Panc1 (cell line): Measurements from ENCODE around the gene VPS51. TPM values are rescaled to one million over a fixed set of nuclear protein-coding genes. Genes with fewer than 3 reads are reported as not detected.
A peak's percentile ranks its signal among the peaks of the same experiment; 100 is the strongest.

Source experiments
- ATAC-seq: fragments of 200-7000 bp; cut with Tn5 transposase; 2 replicates; pipeline ENCODE4 v1.9.1; 2020; ENCODE audit warnings: mild to moderate bottlenecking, moderate library complexity
- BruUV-seq: library from RNA; stranded (reverse); fragments of 400-500 nt; replicated peaks from 2 replicates; lab custom pipeline; 2021; lab: Mats Ljungman, UMichigan
- CTCF ChIA-PET: fragments of 300-600 bp; sonication (Branson Sonifier 250); formaldehyde crosslinking; loops from one replicate; lab custom pipeline; 2022; ENCODE audit warnings: antibody characterized with exemption; lab: Charles Lee
- POLR2A ChIA-PET: fragments of 300-600 bp; sonication (Branson Sonifier 250); formaldehyde crosslinking; loops from one replicate; lab custom pipeline; 2022; ENCODE audit warnings: antibody characterized with exemption; lab: Charles Lee
- DNase-seq: peaks from one replicate; pipeline ENCODE4 v3.0.0-alpha.2; 2010; ENCODE audit warnings: low read depth, low spot score
- H3K27ac ChIP-seq: 2 replicates; pipeline ENCODE4 v1.5.1; 2011; ENCODE audit warnings: mild to moderate bottlenecking, low read length, inconsistent platforms
- H3K27me3 ChIP-seq: fragments of 200-500 bp; sonication (Bioruptor generic); 2 replicates; pipeline ENCODE4 v1.6.0; 2014; ENCODE audit warnings: low read length, inconsistent platforms; ENCODE audit not compliant: control insufficient read depth, insufficient read depth
- H3K36me3 ChIP-seq: fragments of 200-500 bp; sonication (Bioruptor generic); 2 replicates; pipeline ENCODE4 v1.5.1; 2014; ENCODE audit warnings: inconsistent platforms, mild to moderate bottlenecking, low read length, moderate library complexity; ENCODE audit not compliant: control insufficient read depth, insufficient read depth
- H3K4me1 ChIP-seq: 2 replicates; pipeline ENCODE4 v1.5.1; 2011; ENCODE audit warnings: inconsistent platforms, mild to moderate bottlenecking, low read length, moderate library complexity; ENCODE audit not compliant: control insufficient read depth, insufficient read depth
- H3K4me3 ChIP-seq, 2 experiments: 2 replicates each; pipeline ENCODE4 v1.5.1; 2011 to 2012; ENCODE audit warnings: low read depth in 2 of 2, low read length in 2 of 2, mild to moderate bottlenecking in 2 of 2, inconsistent platforms in 1 of 2, moderate library complexity in 1 of 2
- H3K9me3 ChIP-seq: fragments of 200-500 bp; sonication (Bioruptor generic); 2 replicates; pipeline ENCODE4 v1.5.1; 2014; ENCODE audit warnings: low read depth, mild to moderate bottlenecking, inconsistent platforms, low read length, moderate library complexity; ENCODE audit not compliant: control insufficient read depth, insufficient read depth
- POLR2AphosphoS5 ChIP-seq: IDR thresholded peaks from 2 replicates; pipeline ENCODE4 v1.6.1; 2012; ENCODE audit warnings: mild to moderate bottlenecking, low read depth, low read length, moderate library complexity
- SIN3A ChIP-seq: IDR thresholded peaks from 2 replicates; pipeline ENCODE4 v1.6.1; 2012; ENCODE audit warnings: low read depth, mild to moderate bottlenecking, low read length, moderate library complexity, borderline replicate concordance; ENCODE audit not compliant: insufficient read depth
- TCF7L2 ChIP-seq: IDR thresholded peaks from 2 replicates; pipeline ENCODE4 v1.6.1; 2011; ENCODE audit warnings: mild to moderate bottlenecking, low read depth, low read length, inconsistent platforms
- in situ Hi-C: cut with HindIII; loops from 2 replicates; pipeline ENCODE4 v1.10.0; 2016; ENCODE audit warnings: low sequenced_read_pairs, low pct_unique_long_range_greater_than_20kb
- intact Hi-C: fragments of 100-400 bp; cut with micrococcal nuclease; formaldehyde crosslinking; loops from one replicate; pipeline ENCODE4 v1.10.0; 2022; ENCODE audit not compliant: unreplicated experiment
- total RNA-seq: library from RNA; stranded (reverse); gene quantifications from one replicate; pipeline ENCODE4 v1.2.1, GENCODE V29; 2021; ENCODE audit not compliant: unreplicated experiment
- TF ChIP-seq, protein P1 (sequence below), 2 experiments: IDR thresholded peaks; 2 replicates each; pipeline ENCODE4 v1.6.1; 2011 to 2012; ENCODE audit warnings: low read depth in 2 of 2, control low read depth in 1 of 2, low read length in 1 of 2, mild to moderate bottlenecking in 1 of 2, moderate library complexity in 1 of 2; ENCODE audit not compliant: insufficient read depth in 1 of 2
- TF ChIP-seq, protein P2 (sequence below): fragments of 450-650 bp; IDR thresholded peaks from 2 replicates; pipeline ENCODE4 v1.5.1; 2017; ENCODE audit warnings: mild to moderate bottlenecking

Gene VPS51
- total RNA-seq, 1 experiment from 2014 or later: 101 TPM

DNA sequence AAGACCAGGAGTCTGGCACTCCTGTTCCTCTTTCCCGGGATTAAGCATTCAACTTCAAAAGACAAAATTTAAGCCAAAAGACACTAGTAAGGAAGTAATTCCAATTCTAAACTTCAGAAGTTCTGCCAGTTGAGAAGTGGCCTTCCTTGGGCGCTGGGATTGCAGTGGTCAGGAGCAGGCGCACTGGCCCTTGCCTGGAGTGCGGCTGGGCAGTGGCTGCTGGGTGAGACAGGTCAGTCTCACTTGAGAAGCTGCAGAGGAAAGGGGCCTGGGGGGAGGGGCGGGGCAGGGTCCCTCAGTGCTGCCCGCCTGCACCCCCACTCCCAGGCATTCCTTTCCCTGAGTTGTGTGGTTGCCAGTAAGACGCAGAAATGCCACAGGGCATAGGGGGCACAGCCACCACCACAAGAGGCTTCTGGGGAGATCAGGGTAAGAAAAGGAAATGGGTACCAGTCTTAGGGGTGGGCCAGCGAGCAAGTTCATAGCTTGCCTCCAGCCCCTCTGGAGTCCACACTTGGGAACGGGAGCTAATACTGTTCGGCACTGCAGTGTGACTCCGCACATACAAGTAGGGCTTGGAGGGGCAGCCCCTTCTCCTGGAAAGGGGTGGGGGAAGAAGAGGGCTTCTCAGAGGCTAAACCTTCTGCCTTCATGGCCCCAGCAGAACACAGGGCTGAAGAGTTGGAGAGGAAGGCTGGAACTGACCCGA lies 31.6 kb downstream of the VPS51 start:
- no peaks in the 10 kb centered on the region for H3K27me3 ChIP-seq
- peak; percentile 2; the same call in 1 of the 2 replicates for ATAC-seq
- no peak overlapping the region for H3K27ac ChIP-seq
- in situ Hi-C loops (no loop called here), intact Hi-C loops (no loop called here)
- H3K9me3 ChIP-seq: no peaks in the 10 kb centered on the region
- no peak for DNase-seq
- no TSS peak for BruUV-seq
- H3K36me3 ChIP-seq: peaks cover 19% of the 10 kb centered on the region
- H3K4me1 ChIP-seq: peaks cover 3% of the 10 kb centered on the region
- ChIA-PET CTCF (no interaction called here), POLR2A (no interaction called here)
- no peak overlapping the region for H3K4me3 ChIP-seq
- TF ChIP-seq TCF7L2 (no peak), SIN3A (no peak), POLR2AphosphoS5 (no peak; the same call in none of the 2 replicates)
- TF ChIP-seq, protein P1, sequence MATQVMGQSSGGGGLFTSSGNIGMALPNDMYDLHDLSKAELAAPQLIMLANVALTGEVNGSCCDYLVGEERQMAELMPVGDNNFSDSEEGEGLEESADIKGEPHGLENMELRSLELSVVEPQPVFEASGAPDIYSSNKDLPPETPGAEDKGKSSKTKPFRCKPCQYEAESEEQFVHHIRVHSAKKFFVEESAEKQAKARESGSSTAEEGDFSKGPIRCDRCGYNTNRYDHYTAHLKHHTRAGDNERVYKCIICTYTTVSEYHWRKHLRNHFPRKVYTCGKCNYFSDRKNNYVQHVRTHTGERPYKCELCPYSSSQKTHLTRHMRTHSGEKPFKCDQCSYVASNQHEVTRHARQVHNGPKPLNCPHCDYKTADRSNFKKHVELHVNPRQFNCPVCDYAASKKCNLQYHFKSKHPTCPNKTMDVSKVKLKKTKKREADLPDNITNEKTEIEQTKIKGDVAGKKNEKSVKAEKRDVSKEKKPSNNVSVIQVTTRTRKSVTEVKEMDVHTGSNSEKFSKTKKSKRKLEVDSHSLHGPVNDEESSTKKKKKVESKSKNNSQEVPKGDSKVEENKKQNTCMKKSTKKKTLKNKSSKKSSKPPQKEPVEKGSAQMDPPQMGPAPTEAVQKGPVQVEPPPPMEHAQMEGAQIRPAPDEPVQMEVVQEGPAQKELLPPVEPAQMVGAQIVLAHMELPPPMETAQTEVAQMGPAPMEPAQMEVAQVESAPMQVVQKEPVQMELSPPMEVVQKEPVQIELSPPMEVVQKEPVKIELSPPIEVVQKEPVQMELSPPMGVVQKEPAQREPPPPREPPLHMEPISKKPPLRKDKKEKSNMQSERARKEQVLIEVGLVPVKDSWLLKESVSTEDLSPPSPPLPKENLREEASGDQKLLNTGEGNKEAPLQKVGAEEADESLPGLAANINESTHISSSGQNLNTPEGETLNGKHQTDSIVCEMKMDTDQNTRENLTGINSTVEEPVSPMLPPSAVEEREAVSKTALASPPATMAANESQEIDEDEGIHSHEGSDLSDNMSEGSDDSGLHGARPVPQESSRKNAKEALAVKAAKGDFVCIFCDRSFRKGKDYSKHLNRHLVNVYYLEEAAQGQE (IDR thresholded peaks at IDR 0.05; ENCODE audit: insufficient read depth in 1 of 2, low read depth in 2 of 2, low read length in 1 of 2): no peak
- TF ChIP-seq, protein P2, sequence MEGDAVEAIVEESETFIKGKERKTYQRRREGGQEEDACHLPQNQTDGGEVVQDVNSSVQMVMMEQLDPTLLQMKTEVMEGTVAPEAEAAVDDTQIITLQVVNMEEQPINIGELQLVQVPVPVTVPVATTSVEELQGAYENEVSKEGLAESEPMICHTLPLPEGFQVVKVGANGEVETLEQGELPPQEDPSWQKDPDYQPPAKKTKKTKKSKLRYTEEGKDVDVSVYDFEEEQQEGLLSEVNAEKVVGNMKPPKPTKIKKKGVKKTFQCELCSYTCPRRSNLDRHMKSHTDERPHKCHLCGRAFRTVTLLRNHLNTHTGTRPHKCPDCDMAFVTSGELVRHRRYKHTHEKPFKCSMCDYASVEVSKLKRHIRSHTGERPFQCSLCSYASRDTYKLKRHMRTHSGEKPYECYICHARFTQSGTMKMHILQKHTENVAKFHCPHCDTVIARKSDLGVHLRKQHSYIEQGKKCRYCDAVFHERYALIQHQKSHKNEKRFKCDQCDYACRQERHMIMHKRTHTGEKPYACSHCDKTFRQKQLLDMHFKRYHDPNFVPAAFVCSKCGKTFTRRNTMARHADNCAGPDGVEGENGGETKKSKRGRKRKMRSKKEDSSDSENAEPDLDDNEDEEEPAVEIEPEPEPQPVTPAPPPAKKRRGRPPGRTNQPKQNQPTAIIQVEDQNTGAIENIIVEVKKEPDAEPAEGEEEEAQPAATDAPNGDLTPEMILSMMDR: no peak

DNA sequence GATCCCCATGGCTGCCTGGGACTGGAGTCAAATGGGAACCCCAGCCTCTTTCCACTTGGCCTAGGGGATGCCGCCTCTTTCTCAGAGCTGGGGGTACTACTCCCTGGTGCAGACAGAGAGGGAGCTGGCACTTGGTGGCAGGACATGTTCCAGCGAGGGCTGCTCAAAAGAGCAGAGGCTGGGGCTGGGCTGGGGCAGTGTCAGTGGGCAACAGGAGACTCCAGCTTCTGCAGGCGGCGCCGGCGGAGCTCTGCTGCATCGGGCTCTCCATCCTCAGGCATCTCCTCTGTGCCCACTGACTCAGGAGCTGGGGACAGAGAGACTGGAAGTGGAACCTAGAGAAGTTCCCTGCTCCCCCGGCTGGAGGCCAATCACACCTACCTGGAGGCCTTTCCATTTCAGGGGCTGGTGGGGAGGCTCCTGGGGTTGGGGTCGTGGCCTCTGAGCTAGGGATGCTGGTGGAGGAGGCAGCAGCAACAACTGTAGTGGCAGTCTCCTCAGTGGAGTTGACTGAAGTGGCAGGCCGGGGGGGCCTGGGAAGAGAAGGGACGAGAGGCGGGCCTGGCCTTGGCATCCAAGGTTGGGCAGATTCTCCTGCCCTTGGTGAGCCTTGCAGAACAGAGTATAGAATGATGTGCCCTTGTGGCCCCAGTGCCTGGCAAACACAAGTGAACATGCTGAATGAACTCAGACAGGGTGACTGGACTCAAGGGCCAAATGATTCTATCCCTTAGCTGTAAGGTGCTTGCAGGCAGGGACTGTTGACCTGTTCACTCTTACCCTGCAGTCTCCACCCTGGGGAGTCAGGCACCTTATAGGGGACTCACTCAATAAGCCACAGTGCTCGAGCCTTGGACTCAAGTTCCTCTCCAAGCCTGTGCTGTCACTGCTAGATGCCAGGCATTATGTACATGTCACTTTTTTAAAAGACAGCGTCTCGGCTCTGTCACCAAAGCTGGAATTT lies 32.5 kb downstream of the VPS51 start:
- Histone ChIP-seq H3K4me3 (no peak overlapping the region), H3K27me3 (no peaks in the 10 kb centered on the region), H3K4me1 (peaks cover 8% of the 10 kb centered on the region), H3K9me3 (no peaks in the 10 kb centered on the region), H3K36me3 (peaks cover 19% of the 10 kb centered on the region), H3K27ac (no peak overlapping the region)
- DNase-seq (no peak), ATAC-seq (peak; percentile 12)
- CTCF ChIA-PET: interaction anchor here (0.6 kb wide), 1 partner anchor 99 kb away, joined by 3 read pairs; no protein-coding TSS in a partner anchor
- TF ChIP-seq POLR2AphosphoS5: 0 out of 2 replicates have a peak, but pooled peaks have one; percentile 29
- TF ChIP-seq, protein P1 (IDR thresholded peaks at IDR 0.05; ENCODE audit: insufficient read depth in 1 of 2, low read depth in 2 of 2, low read length in 1 of 2): no peak
- no peak for TF ChIP-seq SIN3A
- in situ Hi-C loops: no loop called here
- POLR2A ChIA-PET: interaction anchor here (0.6 kb wide), 1 partner anchor 24 kb away, joined by 3 read pairs; no protein-coding TSS in a partner anchor
- intact Hi-C loops: no loop called here
- BruUV-seq: no TSS peak
